ENCODE measurements around the gene SPIRE1. TPM values are rescaled to one million over a fixed set of nuclear protein-coding genes. Genes with fewer than 3 reads are reported as not detected.

Gene SPIRE1
- total RNA-seq, 4 donors from 2014 or later = 1.9 to 25.3 (median 13.4) TPM

- intact Hi-C loops (cut with DNase I) = no loop called here
- Histone ChIP-seq H3K27me3 (no peaks in the 10 kb centered on the region), H3K4me3 (no peak overlapping the region), H3K9me3 (no peaks in the 10 kb centered on the region), H3K4me1 (peaks cover 8 to 25% (median 13%) of the 10 kb centered on the region in 3 donors), H3K27ac (peak overlapping the region in 2 of 4 donors; percentile 27 to 48), H3K36me3 (no peaks in the 10 kb centered on the region)
- WGBS, 2 donors = 77 to 83% methylated on average over 6 of the region's 6 CpGs
- DNase-seq = no peak
- TF ChIP-seq CTCF (IDR thresholded peaks at IDR 0.05) (no peak), POLR2A (IDR thresholded peaks at IDR 0.05) (no peak)
Measured at GRCh38 chr18:12640881-12641200, 17.1 kb downstream of the SPIRE1 start.

GRCh38 chr18:12639990-12640880 is 17.7 kb downstream of the SPIRE1 start:
- intact Hi-C loops (cut with DNase I) = no loop called here
- no peaks in the 10 kb centered on the region for H3K36me3 ChIP-seq
- peak overlapping the region in 2 of 4 donors; percentile 27 to 48 for H3K27ac ChIP-seq
- H3K27me3 ChIP-seq = no peaks in the 10 kb centered on the region
- DNase-seq = no peak
- no peak overlapping the region for H3K4me3 ChIP-seq
- 36 to 47% methylated on average over 5 of the region's 5 CpGs for WGBS, 2 donors
- H3K9me3 ChIP-seq = no peaks in the 10 kb centered on the region
- TF ChIP-seq POLR2A (IDR thresholded peaks at IDR 0.05) = no peak
- peak in 1 of 6 experiments; percentile 12 for TF ChIP-seq CTCF (IDR thresholded peaks at IDR 0.05)
- peaks cover 2 to 19% (median 9%) of the 10 kb centered on the region in 3 donors for H3K4me1 ChIP-seq

- Histone ChIP-seq H3K9me3 (no peaks in the 10 kb centered on the region), H3K4me1 (peaks cover 0 to 13% (median 5%) of the 10 kb centered on the region in 3 donors), H3K27me3 (no peaks in the 10 kb centered on the region), H3K36me3 (no peaks in the 10 kb centered on the region), H3K4me3 (no peak overlapping the region), H3K27ac (no peak overlapping the region)
- intact Hi-C loops (cut with DNase I) = no loop called here
- no peak for TF ChIP-seq CTCF (IDR thresholded peaks at IDR 0.05)
- TF ChIP-seq POLR2A (IDR thresholded peaks at IDR 0.05) = no peak
- 60 to 69% methylated on average over 3 of the region's 3 CpGs for WGBS, 2 donors
- no peak for DNase-seq
Measured at GRCh38 chr18:12638644-12639124, 19.2 kb downstream of the SPIRE1 start.

- intact Hi-C loops (cut with DNase I) = no loop called here
- TF ChIP-seq POLR2A (IDR thresholded peaks at IDR 0.05) (no peak), CTCF (IDR thresholded peaks at IDR 0.05) (no peak)
- H3K9me3 ChIP-seq = no peaks in the 10 kb centered on the region
- H3K4me1 ChIP-seq = peaks cover 0 to 13% (median 5%) of the 10 kb centered on the region in 3 donors
- no peak overlapping the region for H3K27ac ChIP-seq
- 75 to 84% methylated on average over 3 to 4 of the region's 4 CpGs for WGBS, 2 donors
- no peaks in the 10 kb centered on the region for H3K27me3 ChIP-seq
- no peak for DNase-seq
- H3K4me3 ChIP-seq = no peak overlapping the region
- no peaks in the 10 kb centered on the region for H3K36me3 ChIP-seq
Measured at GRCh38 chr18:12637901-12638643, 19.8 kb downstream of the SPIRE1 start.

GRCh38 chr18:12637393-12637792 is 20.5 kb downstream of the SPIRE1 start:
- no peak for TF ChIP-seq CTCF (IDR thresholded peaks at IDR 0.05)
- no peak for TF ChIP-seq POLR2A (IDR thresholded peaks at IDR 0.05)
- no peaks in the 10 kb centered on the region for H3K9me3 ChIP-seq
- H3K4me1 ChIP-seq = peaks cover 0 to 13% (median 5%) of the 10 kb centered on the region in 3 donors
- DNase-seq = no peak
- intact Hi-C loops (cut with DNase I) = no loop called here
- H3K27ac ChIP-seq = no peak overlapping the region
- WGBS, 2 donors = 90 to 91% methylated on average over 3 of the region's 3 CpGs
- H3K4me3 ChIP-seq = no peak overlapping the region
- H3K36me3 ChIP-seq = no peaks in the 10 kb centered on the region
- no peaks in the 10 kb centered on the region for H3K27me3 ChIP-seq

Data from esophagus squamous epithelium (tissue), 5 donors.